Measurements from ENCODE around the gene NAALADL2.

Gene NAALADL2

DNA sequence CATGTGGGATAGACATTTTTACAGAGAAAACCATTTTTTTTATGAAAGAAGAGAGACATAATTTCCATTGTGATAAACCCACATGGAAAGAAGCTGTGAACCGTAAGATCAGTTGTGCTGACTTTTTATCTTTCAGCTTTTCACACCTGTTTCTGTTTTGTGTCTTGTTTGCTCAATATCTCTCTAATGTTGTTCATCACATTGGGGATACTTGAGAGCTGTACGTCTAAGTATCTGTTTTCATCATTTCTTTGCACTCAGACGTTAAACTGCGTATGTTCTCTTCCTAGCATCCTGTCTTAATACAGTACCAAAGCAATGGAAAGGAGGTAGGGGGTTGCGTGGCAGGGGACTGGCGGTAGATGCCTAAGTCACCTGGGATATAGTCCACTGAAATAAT lies 449.0 kb downstream of the NAALADL2 start:
- no peak for DNase-seq (ENCODE audit: low read depth)

GRCh38 chr3:175310046-175310445 lies 450.9 kb downstream of the NAALADL2 start:
- DNase-seq (ENCODE audit: low read depth), result no peak

- no peak for DNase-seq (ENCODE audit: low read depth)
Measured at GRCh38 chr3:175311404-175311803, 452.3 kb downstream of the NAALADL2 start.

DNA sequence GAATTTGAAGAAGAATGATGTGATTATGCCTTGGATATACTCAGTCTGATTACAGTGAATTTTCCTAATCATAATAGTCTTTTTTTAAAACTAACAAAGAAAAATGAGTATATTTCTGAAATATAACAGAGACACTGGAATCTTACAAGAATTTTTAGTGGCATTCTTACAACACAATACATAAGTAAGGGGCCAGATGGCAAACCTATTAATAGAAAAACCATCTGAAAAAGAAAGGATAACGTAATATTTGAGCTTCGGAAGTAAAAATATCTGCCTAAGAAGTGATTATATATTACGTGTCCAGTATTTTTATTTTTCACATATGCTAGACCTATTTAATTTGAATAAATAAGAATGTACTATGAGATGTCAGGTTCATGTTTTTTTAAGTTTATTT lies 452.8 kb downstream of the NAALADL2 start:
- DNase-seq (ENCODE audit: low read depth), result no peak

DNA sequence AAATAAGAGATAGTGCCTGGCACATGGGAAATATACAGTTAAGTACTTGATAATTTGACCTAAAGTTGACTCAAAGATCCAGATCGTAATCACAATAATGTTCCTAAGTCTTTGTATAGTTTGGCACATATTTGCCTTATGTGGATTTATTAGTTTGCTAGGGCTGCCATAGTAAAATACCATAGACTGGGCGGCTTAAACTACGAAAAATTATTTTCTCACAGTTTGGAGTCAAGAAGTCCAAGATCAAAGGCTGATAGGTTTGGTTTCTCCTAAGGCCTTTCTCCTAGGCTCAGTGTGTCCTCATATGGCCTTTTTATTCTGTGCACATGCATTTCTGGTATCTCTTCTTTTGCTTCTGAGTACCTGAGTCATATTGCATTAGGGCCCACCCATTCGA lies 453.7 kb downstream of the NAALADL2 start:
- DNase-seq (ENCODE audit: low read depth), result no peak

DNA sequence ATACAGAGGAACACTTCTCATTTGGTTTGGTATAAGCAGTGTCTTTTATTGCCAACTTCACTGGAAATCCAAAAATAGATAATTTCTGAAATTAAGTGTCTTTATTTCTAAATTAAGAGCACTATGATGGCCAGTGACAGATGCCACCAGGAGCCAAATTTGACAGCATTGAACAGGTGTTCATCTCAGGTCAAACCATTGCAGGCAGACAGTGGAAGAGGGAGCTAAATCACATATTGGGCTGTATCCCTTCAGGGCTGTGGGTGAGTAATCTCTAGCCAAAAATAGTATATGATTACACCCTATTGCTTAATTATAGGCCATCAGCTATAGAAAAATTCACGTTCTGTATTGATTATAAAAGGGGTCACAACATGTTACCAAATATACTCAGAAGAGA lies 457.7 kb downstream of the NAALADL2 start:
- no peak for DNase-seq (ENCODE audit: low read depth)

DNA sequence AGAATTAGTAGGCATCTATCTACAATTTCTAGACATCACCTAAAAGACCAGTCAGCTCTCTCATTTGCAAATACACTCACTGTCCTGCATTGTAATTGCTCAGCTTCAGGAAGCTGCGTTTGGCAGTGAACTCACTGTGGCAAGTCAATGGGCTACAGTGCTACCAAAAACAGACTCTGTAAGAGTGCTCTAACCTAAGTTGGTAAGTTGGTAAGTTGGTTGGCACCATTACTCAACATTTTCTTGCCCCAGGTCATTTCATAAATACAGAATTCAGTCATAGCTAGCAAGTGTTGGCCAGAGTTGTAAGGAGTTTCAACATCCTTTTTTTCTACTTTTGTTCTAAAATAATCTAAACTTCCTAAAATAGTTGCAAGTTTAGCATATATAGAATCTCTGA lies 466.3 kb downstream of the NAALADL2 start:
- DNase-seq (ENCODE audit: low read depth), result no peak

DNA sequence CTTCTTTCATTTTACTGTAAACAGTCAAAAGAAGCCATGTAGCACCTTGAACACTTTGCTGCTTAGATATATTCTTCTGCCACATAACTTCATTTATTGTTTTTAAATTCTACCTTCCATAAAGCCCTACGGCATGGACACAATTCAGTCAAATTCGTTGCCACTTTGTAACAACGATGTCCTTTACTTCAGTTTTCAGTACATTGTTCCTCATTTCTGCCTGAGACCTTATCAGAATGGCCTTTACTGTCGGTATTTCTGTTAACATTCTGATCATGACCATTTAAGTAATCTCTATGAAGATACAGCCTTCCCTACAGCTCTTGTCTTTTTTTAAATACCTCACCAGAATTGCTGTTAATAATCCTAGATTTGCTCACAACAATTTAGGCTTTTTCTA lies 466.9 kb downstream of the NAALADL2 start:
- no peak for DNase-seq (ENCODE audit: low read depth)

GRCh38 chr3:175329373-175329772 lies 470.2 kb downstream of the NAALADL2 start:
- DNase-seq (ENCODE audit: low read depth), result no peak

- DNase-seq (ENCODE audit: low read depth), result no peak
Measured at GRCh38 chr3:175335229-175335628, 476.1 kb downstream of the NAALADL2 start.

GRCh38 chr3:175336406-175337133 lies 477.4 kb downstream of the NAALADL2 start:
- no peak for DNase-seq (ENCODE audit: low read depth)

DNA sequence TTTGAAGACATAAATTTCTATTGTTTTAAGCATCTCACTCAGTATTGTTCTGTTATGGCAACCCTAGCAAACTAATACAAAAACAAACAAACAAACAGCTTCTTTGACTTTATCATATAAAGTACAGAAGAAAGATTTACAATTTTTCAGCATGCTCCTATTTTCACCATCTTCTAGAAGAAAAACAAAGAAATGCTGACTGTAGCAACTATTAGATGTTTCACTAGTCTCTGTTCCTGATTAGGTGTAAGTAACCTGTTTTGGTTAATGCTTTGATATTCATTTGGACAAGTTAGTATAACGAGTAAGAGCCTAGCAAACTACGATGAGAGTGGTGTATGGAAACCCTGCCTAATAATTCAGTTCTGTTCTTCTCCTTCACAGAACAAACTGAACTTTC lies 478.5 kb downstream of the NAALADL2 start:
- no peak for DNase-seq (ENCODE audit: low read depth)

DNA sequence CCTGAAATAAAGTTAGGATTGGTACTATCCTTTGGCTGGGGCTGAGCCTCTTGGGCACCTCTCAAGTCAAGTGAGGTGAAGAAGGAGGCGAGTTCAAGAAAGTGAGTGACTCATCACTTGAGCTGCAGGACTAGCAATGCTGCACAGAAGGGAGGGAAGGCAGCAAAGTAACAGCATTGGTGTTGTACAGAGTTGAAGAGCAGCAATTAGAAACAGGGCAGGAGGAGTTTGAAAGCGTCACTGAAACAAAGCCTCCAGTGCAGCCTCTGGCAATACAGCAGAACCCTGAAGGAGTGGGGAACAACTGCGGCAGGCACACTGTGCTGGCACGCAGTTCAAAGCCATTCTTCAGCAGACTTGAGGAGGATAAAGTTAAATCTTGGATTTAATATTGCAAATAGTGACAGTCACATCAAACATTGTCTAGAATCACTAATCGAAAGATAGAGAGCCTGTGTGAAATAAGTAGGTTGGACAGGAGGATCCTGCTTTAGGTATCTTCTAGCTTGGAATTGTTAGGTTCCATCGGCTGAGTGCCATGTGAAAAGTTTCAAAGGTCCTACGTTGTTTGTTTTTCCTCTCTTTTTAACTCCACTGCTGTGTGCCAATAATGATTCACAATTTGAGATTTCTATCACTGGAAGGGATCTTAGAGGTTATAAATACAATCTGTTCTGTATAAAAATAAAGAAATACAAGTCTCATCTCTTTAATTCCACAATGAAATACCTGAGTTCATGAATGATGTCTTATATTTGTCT lies 479.8 kb downstream of the NAALADL2 start:
- no peak for DNase-seq (ENCODE audit: low read depth)

GRCh38 chr3:175340338-175341015 lies 481.3 kb downstream of the NAALADL2 start:
- DNase-seq (ENCODE audit: low read depth), result no peak

DNA sequence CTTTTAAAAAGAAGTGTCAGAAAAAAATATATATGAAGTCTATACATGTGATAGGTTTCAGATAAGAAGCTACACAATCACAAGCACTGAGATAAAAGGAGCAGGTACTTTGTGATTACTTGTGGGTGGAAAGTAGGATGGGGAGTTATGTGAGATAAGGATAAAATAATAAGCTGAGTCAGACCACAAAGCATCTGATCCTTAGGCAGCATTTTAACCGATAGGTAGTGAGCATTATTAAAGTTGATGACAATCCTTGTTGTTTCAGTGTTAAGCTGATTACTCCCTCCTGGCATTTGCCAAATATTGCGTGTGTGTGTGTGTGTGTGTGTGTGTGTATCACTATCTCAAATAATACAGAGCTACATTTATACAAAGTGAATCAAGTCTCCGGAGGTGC lies 483.1 kb downstream of the NAALADL2 start:
- no peak for DNase-seq (ENCODE audit: low read depth)

- no peak for DNase-seq (ENCODE audit: low read depth)
Measured at GRCh38 chr3:175343946-175344345, 484.8 kb downstream of the NAALADL2 start.

GRCh38 chr3:175346573-175347356 lies 487.6 kb downstream of the NAALADL2 start:
- no peak for DNase-seq (ENCODE audit: low read depth)

- DNase-seq (ENCODE audit: low read depth), result no peak
Measured at GRCh38 chr3:175349168-175349567, 490.0 kb downstream of the NAALADL2 start.

DNA sequence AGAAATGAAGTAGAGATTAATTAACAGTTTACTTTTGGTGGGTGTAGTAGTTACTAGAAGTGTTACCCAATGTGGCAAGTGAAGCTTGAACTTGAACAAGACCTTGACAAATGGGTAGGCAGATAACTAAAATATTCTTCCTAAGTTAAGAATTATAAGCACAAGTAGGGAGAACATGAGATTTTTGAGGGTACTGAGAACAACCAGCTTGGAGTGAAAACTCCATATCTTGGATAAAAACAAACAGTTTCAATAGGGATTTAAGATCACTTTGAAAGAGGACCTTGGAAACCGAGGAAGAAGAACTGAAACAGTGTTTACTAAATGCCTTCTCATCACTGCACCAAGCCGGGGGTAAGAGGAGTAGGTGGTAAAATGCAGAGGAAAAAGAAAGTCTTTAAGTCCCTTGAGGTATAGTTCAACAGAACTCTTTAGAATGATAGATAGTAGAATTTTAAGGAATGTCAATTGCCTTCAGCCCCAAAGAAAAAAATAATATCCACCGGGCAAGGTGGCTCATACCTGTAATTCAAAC lies 496.7 kb downstream of the NAALADL2 start:
- DNase-seq (ENCODE audit: low read depth), result no peak

DNA sequence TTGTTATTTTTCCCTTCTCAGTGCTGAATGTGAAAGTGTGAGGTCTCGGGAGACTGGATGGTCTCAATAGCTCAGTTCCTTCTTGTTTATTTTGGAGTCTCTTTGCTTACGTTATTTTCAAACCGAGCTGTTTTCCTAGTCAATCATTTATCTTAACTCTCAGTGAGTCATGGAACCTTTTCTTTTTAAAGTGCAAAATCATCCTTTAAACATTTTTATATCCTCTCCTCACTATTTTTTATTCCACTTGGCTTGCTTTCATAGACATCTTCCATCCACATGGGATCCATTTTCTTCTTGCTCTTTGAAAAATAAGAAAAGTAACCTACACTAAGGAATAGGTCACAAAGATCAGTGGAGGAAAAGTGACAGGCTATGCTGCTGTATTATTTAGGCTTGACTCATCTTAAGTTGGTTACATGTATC lies 497.8 kb downstream of the NAALADL2 start:
- no peak for DNase-seq (ENCODE audit: low read depth)

- DNase-seq (ENCODE audit: low read depth), result no peak
Measured at GRCh38 chr3:175357758-175358157, 498.6 kb downstream of the NAALADL2 start.

DNA sequence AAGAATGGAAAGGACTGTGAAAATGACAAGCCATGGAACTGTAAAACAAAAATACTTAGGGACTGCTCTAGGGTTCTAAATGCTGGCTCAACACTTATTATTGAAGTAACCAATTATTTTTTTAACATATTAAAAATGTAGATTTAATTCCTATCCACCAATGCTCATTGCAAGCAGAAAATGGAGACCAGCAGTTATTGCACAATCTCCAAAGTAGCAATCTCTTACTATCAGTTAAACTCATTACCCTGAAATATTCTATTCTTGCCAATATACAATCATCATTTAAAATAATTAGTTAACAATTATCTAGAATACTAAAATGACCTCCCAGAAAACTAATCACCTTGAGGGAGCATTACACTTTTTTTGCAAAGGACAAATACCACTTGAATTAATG lies 499.8 kb downstream of the NAALADL2 start:
- no peak for DNase-seq (ENCODE audit: low read depth)
